Vagina (tissue), 2 donors: ENCODE results near the gene AMIGO3. TPM values are rescaled to one million over a fixed set of nuclear protein-coding genes. Genes with fewer than 3 reads are reported as not detected.
"Not testable (repeated sequence)": the region's sequence is repeated elsewhere in the genome, so short reads cannot be mapped to it uniquely, and the experiment has no call there.

Source experiments
- DNase-seq, 2 donors: peaks; one replicate each; pipeline ENCODE4 v3.0.0-alpha.2; 2017; ENCODE audit errors: extremely low spot score in 2 of 2
- H3K27ac ChIP-seq: fragments of 200-600 bp; sonication (generic); one replicate; pipeline ENCODE4 v1.5.1; 2019
- H3K27me3 ChIP-seq: fragments of 200-600 bp; sonication (generic); one replicate; pipeline ENCODE4 v1.5.1; 2019
- H3K36me3 ChIP-seq, 2 donors: fragments of 200-600 bp; sonication (generic); one replicate each; pipeline ENCODE4 v1.5.1; 2017 to 2019
- H3K4me1 ChIP-seq: fragments of 200-600 bp; sonication (generic); one replicate; pipeline ENCODE4 v1.5.1; 2019
- H3K4me3 ChIP-seq, 2 donors: fragments of 200-600 bp; sonication (generic); 1 replicate in 1 of 2; 2 replicates in 1 of 2; pipeline ENCODE4 v1.5.1; 2016 to 2019
- H3K9me3 ChIP-seq: fragments of 200-600 bp; sonication (generic); one replicate; pipeline ENCODE4 v1.5.1; 2019
- CTCF ChIP-seq, 3 experiments: fragments of 450-650 bp in 2 of 3; fragments of 200-600 bp in 1 of 3; sonication (generic) in 1 of 3; IDR thresholded peaks; one replicate each; pipeline ENCODE4 v1.5.1; 2017 to 2019; ENCODE audit warnings: antibody characterized with exemption in 3 of 3, mild to moderate bottlenecking in 2 of 3, moderate library complexity in 2 of 3
- POLR2A ChIP-seq, 2 donors: fragments of 450-650 bp; IDR thresholded peaks; one replicate each; pipeline ENCODE4 v1.6.1; 2017; ENCODE audit warnings: antibody characterized with exemption in 2 of 2, mild to moderate bottlenecking in 2 of 2, moderate library complexity in 2 of 2
- POLR2AphosphoS5 ChIP-seq, 2 donors: sonication (generic); formaldehyde crosslinking; IDR thresholded peaks; one replicate each; pipeline ENCODE4 v1.9.0; 2017; ENCODE audit warnings: antibody characterized with exemption in 2 of 2, mild to moderate bottlenecking in 2 of 2, low read depth in 1 of 2; ENCODE audit not compliant: insufficient read depth in 1 of 2
- intact Hi-C: fragments of 100-400 bp; cut with DNase I; formaldehyde crosslinking; loops from one replicate; pipeline ENCODE4 v1.15.1; 2023
- total RNA-seq: library from RNA; depleted of rRNA; stranded (reverse); fragments of >200 nt; gene quantifications from one replicate; pipeline ENCODE4 v1.2.3, GENCODE V29; 2016

The AMIGO3 gene
- total RNA-seq, 1 donor from 2014 or later, result not detected

DNA sequence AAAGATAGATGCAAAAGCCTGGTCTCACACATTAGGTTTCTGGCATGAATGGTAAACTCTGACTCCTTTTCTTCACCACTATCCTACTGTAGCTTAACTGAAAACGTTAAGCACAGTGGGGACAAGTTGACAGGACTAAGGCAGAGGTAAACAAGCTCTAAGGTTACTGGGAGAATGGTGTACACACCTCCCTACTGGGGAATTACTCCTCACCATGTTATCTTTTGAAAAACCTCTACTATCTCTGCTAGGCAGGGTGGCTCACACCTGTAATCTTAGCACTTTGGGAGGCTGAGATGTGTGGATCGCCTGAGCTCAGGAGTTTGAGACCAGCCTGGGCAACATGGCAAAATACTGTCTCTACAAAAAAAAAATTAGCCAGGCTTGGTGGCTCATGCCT lies 37.7 kb upstream of the AMIGO3 start:
- no peak for TF ChIP-seq POLR2A (IDR thresholded peaks at IDR 0.05)
- no peak for TF ChIP-seq POLR2AphosphoS5 (IDR thresholded peaks at IDR 0.05; ENCODE audit: insufficient read depth in 1 of 2, low read depth in 1 of 2)
- no peak for TF ChIP-seq CTCF (IDR thresholded peaks at IDR 0.05)
- no peak overlapping the region for H3K27ac ChIP-seq
- DNase-seq, result no peak
- H3K4me3 ChIP-seq, result no peak overlapping the region
- intact Hi-C loops, result no loop called here
- H3K9me3 ChIP-seq, result no peaks in the 10 kb centered on the region
- peaks cover 35% of the 10 kb centered on the region for H3K4me1 ChIP-seq
- no peaks in the 10 kb centered on the region for H3K27me3 ChIP-seq
- H3K36me3 ChIP-seq, result no peaks in the 10 kb centered on the region

DNA sequence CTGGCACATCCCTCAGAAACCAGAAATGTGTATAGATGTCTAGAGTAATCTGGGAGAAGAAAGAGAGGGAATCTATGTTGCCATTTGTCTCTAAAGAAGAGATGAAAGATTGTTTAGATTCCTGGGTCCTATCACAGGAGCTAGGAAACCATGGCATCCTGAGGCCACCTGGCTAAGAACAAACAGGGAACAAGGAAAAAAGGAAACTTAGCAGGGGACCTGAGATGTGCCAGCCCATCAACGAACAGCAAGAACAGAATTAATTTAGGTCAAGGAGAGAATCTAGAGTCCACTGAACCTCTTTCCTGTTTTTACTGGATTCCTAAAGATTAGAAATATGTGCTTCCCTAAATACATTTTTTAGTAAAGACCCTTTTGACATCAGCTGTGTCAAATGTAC lies 36.6 kb upstream of the AMIGO3 start:
- no peak for DNase-seq
- Histone ChIP-seq H3K4me1 (peaks cover 35% of the 10 kb centered on the region), H3K27me3 (no peaks in the 10 kb centered on the region), H3K36me3 (no peaks in the 10 kb centered on the region), H3K9me3 (no peaks in the 10 kb centered on the region), H3K4me3 (no peak overlapping the region), H3K27ac (no peak overlapping the region)
- intact Hi-C loops, result no loop called here
- no peak for TF ChIP-seq CTCF (IDR thresholded peaks at IDR 0.05)
- TF ChIP-seq POLR2A (IDR thresholded peaks at IDR 0.05), result no peak
- no peak for TF ChIP-seq POLR2AphosphoS5 (IDR thresholded peaks at IDR 0.05; ENCODE audit: insufficient read depth in 1 of 2, low read depth in 1 of 2)

DNA sequence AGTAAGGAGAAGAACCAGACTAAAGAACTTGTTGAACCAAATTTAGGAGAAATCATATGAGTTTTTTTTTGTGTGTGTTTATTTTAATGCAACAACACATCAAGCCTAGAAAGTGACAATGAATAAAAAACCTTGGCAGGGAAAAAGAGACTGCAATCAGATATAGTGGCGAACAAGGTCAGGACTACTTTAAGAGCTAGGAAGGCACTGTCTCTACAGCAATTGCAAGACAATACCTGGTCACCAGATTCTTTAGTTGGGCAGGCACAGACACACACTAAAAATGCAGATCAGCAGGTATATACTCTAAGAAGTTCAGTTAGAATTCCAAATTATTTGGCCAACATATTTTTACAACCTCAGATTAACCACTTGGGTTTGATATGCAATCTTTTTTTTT lies 35.1 kb upstream of the AMIGO3 start:
- intact Hi-C loops, result no loop called here
- Histone ChIP-seq H3K4me3 (no peak overlapping the region), H3K27me3 (no peaks in the 10 kb centered on the region), H3K9me3 (no peaks in the 10 kb centered on the region), H3K27ac (no peak overlapping the region), H3K4me1 (peaks cover 27% of the 10 kb centered on the region), H3K36me3 (no peaks in the 10 kb centered on the region)
- no peak for DNase-seq
- TF ChIP-seq POLR2A (IDR thresholded peaks at IDR 0.05) (no peak), CTCF (IDR thresholded peaks at IDR 0.05) (no peak), POLR2AphosphoS5 (IDR thresholded peaks at IDR 0.05; ENCODE audit: insufficient read depth in 1 of 2, low read depth in 1 of 2) (no peak)

DNA sequence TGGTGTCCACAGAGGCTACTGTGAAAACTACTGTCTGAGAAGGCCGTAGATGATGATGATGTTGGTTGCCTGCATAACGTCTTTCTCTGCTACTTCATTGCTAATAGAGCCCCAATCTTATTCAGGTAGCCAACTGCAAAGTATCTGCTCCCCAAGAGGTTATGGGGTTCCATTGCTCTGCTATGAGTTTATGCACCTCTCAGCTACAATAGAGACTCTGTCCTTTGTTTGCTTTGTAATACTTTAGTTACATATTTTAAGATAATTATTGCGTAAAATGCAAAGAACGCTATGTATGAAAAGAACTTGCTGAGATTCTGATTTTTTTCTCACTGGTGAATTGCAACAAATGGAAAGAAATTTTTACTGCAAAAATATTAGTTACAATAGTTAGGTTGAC lies 32.0 kb upstream of the AMIGO3 start:
- no peaks in the 10 kb centered on the region for H3K9me3 ChIP-seq
- intact Hi-C loops, result no loop called here
- peaks cover 19% of the 10 kb centered on the region for H3K4me1 ChIP-seq

GRCh38 chr3:49750056-49750455 lies 30.6 kb upstream of the AMIGO3 start:
- peaks cover 14% of the 10 kb centered on the region for H3K4me1 ChIP-seq
- peaks cover 0 to 5% of the 10 kb centered on the region in 2 donors for H3K36me3 ChIP-seq
- TF ChIP-seq CTCF (IDR thresholded peaks at IDR 0.05), result no peak
- TF ChIP-seq POLR2A (IDR thresholded peaks at IDR 0.05), result no peak
- TF ChIP-seq POLR2AphosphoS5 (IDR thresholded peaks at IDR 0.05; ENCODE audit: insufficient read depth in 1 of 2, low read depth in 1 of 2), result no peak
- H3K27ac ChIP-seq, result no peak overlapping the region
- H3K9me3 ChIP-seq, result no peaks in the 10 kb centered on the region
- H3K4me3 ChIP-seq, result no peak overlapping the region
- no peak for DNase-seq
- no peaks in the 10 kb centered on the region for H3K27me3 ChIP-seq
- intact Hi-C loops, result no loop called here

More for the DNA sequence above, 32.0 kb upstream of the AMIGO3 start:
- peaks cover 0 to 5% of the 10 kb centered on the region in 2 donors for H3K36me3 ChIP-seq
- DNase-seq, result no peak
- no peaks in the 10 kb centered on the region for H3K27me3 ChIP-seq
- TF ChIP-seq POLR2AphosphoS5 (IDR thresholded peaks at IDR 0.05; ENCODE audit: insufficient read depth in 1 of 2, low read depth in 1 of 2), result no peak
- TF ChIP-seq CTCF (IDR thresholded peaks at IDR 0.05), result no peak
- H3K27ac ChIP-seq, result no peak overlapping the region
- no peak overlapping the region for H3K4me3 ChIP-seq

- DNase-seq, H3K9me3 ChIP-seq, intact Hi-C loops, H3K27ac ChIP-seq, H3K36me3 ChIP-seq, H3K4me3 ChIP-seq, H3K4me1 ChIP-seq, H3K27me3 ChIP-seq: not testable (repeated sequence)
Observed at GRCh38 chr3:49748874-49749273, 29.4 kb upstream of the AMIGO3 start.
